ENCODE measurements around the gene THSD4. TPM values are rescaled to one million over a fixed set of nuclear protein-coding genes. Genes with fewer than 3 reads are reported as not detected.

THSD4 gene
- polyA plus RNA-seq, 1 experiment = 45.8 TPM

DNA sequence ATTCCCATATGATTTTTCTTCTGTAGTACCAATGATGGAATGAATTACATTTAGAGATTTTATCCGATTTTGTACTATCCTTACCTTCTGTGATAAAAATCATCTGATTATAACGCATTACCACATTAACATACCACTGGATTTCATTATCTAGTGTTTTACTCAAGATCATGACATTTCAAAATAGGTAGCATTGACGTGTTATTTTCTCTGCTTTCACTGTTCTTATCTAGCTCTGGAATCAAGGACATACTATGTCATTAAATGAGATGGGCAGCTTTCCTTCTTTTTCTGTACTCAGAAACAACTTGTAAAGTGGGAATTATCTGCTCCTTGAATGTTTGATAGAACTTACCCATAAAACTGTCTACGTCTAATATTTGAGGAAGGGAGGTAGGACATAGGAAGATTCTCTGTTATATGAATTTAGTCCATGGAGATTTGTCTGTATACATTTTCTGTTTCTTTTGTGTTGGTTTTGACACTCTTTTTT, 511.4 kb downstream of the THSD4 start:
- CTCF ChIA-PET = no interaction called here
- Histone ChIP-seq H3K4me3 (ENCODE audit: low read depth, low read length) (no peak overlapping the region), H3K27me3 (ENCODE audit: control insufficient read depth, insufficient read depth, low read length) (no peaks in the 10 kb centered on the region), H3K9me3 (ENCODE audit: control insufficient read depth, insufficient read depth, low read length) (no peaks in the 10 kb centered on the region), H3K27ac (ENCODE audit: low read depth, low read length) (no peak overlapping the region)
- TF ChIP-seq, protein P1, sequence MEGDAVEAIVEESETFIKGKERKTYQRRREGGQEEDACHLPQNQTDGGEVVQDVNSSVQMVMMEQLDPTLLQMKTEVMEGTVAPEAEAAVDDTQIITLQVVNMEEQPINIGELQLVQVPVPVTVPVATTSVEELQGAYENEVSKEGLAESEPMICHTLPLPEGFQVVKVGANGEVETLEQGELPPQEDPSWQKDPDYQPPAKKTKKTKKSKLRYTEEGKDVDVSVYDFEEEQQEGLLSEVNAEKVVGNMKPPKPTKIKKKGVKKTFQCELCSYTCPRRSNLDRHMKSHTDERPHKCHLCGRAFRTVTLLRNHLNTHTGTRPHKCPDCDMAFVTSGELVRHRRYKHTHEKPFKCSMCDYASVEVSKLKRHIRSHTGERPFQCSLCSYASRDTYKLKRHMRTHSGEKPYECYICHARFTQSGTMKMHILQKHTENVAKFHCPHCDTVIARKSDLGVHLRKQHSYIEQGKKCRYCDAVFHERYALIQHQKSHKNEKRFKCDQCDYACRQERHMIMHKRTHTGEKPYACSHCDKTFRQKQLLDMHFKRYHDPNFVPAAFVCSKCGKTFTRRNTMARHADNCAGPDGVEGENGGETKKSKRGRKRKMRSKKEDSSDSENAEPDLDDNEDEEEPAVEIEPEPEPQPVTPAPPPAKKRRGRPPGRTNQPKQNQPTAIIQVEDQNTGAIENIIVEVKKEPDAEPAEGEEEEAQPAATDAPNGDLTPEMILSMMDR (IDR thresholded peaks at IDR 0.05; ENCODE audit: low read depth, low read length) = no peak
- POLR2A ChIA-PET = no interaction called here
- no peak for DNase-seq (ENCODE audit: low read depth, low spot score)

DNA sequence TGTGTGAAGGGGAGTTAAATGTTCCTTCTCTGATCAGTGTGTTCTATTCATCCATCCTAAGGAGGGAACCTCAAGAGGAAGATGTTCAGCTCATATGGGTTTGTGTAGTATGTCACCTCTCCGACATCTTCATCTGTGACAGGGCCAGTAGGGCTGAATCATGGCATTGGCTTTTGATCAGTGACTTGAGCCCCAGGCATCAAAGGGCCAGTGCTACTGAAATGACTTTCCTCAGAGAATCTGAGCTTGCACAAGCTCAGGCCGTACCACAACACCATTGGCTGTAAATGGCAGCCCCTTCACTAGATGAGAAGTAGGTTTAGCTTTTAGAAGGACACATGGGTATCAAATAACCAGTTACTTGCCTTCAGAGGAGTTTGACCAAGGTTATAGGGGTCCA, 511.9 kb downstream of the THSD4 start:
- DNase-seq (ENCODE audit: low read depth, low spot score) = no peak

GRCh38 chr15:71627604-71628003, 512.3 kb downstream of the THSD4 start:
- no peak overlapping the region for H3K27ac ChIP-seq (ENCODE audit: low read depth, low read length)
- DNase-seq (ENCODE audit: low read depth, low spot score) = no peak
- H3K4me3 ChIP-seq (ENCODE audit: low read depth, low read length) = no peak overlapping the region
- ChIA-PET CTCF (no interaction called here), POLR2A (no interaction called here)
- TF ChIP-seq, protein P1 (IDR thresholded peaks at IDR 0.05; ENCODE audit: low read depth, low read length) = no peak
- no peaks in the 10 kb centered on the region for H3K9me3 ChIP-seq (ENCODE audit: control insufficient read depth, insufficient read depth, low read length)
- H3K27me3 ChIP-seq (ENCODE audit: control insufficient read depth, insufficient read depth, low read length) = no peaks in the 10 kb centered on the region

More for the DNA sequence above, 511.9 kb downstream of the THSD4 start:
- Histone ChIP-seq H3K27me3 (ENCODE audit: control insufficient read depth, insufficient read depth, low read length) (no peaks in the 10 kb centered on the region), H3K4me3 (ENCODE audit: low read depth, low read length) (no peak overlapping the region), H3K27ac (ENCODE audit: low read depth, low read length) (no peak overlapping the region), H3K9me3 (ENCODE audit: control insufficient read depth, insufficient read depth, low read length) (no peaks in the 10 kb centered on the region)
- POLR2A ChIA-PET = no interaction called here
- TF ChIP-seq, protein P1 (IDR thresholded peaks at IDR 0.05; ENCODE audit: low read depth, low read length) = no peak
- CTCF ChIA-PET = no interaction called here

- H3K4me3 ChIP-seq (ENCODE audit: low read depth, low read length) = no peak overlapping the region
- H3K9me3 ChIP-seq (ENCODE audit: control insufficient read depth, insufficient read depth, low read length) = no peaks in the 10 kb centered on the region
- ChIA-PET POLR2A (no interaction called here), CTCF (no interaction called here)
- H3K27ac ChIP-seq (ENCODE audit: low read depth, low read length) = no peak overlapping the region
- DNase-seq (ENCODE audit: low read depth, low spot score) = no peak
- TF ChIP-seq, protein P1 (IDR thresholded peaks at IDR 0.05; ENCODE audit: low read depth, low read length) = no peak
- no peaks in the 10 kb centered on the region for H3K27me3 ChIP-seq (ENCODE audit: control insufficient read depth, insufficient read depth, low read length)
Measured at GRCh38 chr15:71628988-71629770, 513.9 kb downstream of the THSD4 start.

DNA sequence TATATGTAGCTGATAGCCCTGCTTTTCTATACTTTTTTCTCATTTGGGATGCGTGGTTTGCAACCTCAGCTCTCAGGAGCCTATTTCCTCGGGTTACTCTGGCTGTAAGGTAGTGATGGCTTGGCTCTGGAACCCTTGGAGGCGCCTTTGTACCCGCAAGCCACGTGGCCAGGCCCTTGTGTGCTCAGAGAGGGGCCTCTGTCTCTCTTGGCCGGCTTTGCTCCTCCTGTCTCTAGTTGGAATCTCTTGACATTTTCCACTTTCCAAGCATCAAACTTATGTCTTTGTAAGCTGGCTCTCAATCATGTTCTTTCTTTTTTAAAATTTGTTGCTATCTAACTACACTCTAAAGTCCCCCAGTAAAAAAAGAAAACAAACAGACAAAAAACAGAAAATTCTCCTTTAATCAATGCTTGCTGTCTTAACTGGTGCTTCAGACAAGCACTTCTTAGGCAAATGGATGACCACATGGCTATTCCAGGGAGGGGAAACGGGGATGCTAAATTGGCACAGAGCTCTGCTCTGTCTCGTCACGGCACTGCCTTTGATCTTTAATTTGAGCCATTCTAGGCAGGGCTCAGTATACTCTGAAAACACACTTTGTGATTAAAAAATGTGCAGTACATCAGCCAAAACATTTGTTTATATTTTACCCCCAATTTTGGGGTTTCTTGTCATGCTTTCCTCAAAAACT, 514.7 kb downstream of the THSD4 start:
- no peak overlapping the region for H3K27ac ChIP-seq (ENCODE audit: low read depth, low read length)
- no peaks in the 10 kb centered on the region for H3K9me3 ChIP-seq (ENCODE audit: control insufficient read depth, insufficient read depth, low read length)
- ChIA-PET POLR2A (no interaction called here), CTCF (no interaction called here)
- TF ChIP-seq, protein P1 (IDR thresholded peaks at IDR 0.05; ENCODE audit: low read depth, low read length) = no peak
- no peak for DNase-seq (ENCODE audit: low read depth, low spot score)
- no peak overlapping the region for H3K4me3 ChIP-seq (ENCODE audit: low read depth, low read length)
- no peaks in the 10 kb centered on the region for H3K27me3 ChIP-seq (ENCODE audit: control insufficient read depth, insufficient read depth, low read length)

All from AG04450 (cell line).